Activated CD8-positive, alpha-beta memory T cell treated with anti-CD3 and anti-CD28 coated beads for 48 hours (primary cell): ENCODE data around the gene PRSS2.

Source experiments
- DNase-seq, 3 experiments: peaks; one replicate each; pipeline ENCODE4 v3.0.0-alpha.2; 2020; ENCODE audit warnings: low read depth in 2 of 3, low spot score in 2 of 3

The PRSS2 gene

GRCh38 chr7:142785841-142786250 lies 15.1 kb downstream of the PRSS2 start:
- DNase-seq = no peak

- DNase-seq = no peak
Observed at GRCh38 chr7:142787034-142787768, 16.4 kb downstream of the PRSS2 start.

GRCh38 chr7:142787783-142788182 lies 17.0 kb downstream of the PRSS2 start:
- no peak for DNase-seq

- no peak for DNase-seq
Observed at GRCh38 chr7:142788303-142789289, 17.8 kb downstream of the PRSS2 start.

- no peak for DNase-seq
Observed at GRCh38 chr7:142789441-142789840, 18.7 kb downstream of the PRSS2 start.

GRCh38 chr7:142790056-142790455 lies 19.3 kb downstream of the PRSS2 start:
- no peak for DNase-seq

GRCh38 chr7:142790555-142790954 lies 19.8 kb downstream of the PRSS2 start:
- no peak for DNase-seq

GRCh38 chr7:142791502-142791901 lies 20.7 kb downstream of the PRSS2 start:
- no peak for DNase-seq

- DNase-seq = no peak
Observed at GRCh38 chr7:142792129-142792528, 21.4 kb downstream of the PRSS2 start.

- no peak for DNase-seq
Observed at GRCh38 chr7:142792593-142792992, 21.8 kb downstream of the PRSS2 start.

GRCh38 chr7:142793156-142793555 lies 22.4 kb downstream of the PRSS2 start:
- no peak for DNase-seq

- no peak for DNase-seq
Observed at GRCh38 chr7:142795339-142795863, 24.6 kb downstream of the PRSS2 start.

GRCh38 chr7:142796001-142796500 lies 25.3 kb downstream of the PRSS2 start:
- DNase-seq = no peak

- no peak for DNase-seq
Observed at GRCh38 chr7:142796501-142797390, 26.0 kb downstream of the PRSS2 start.

GRCh38 chr7:142797391-142798377 lies 26.9 kb downstream of the PRSS2 start:
- DNase-seq = no peak

GRCh38 chr7:142798451-142799436 lies 28.0 kb downstream of the PRSS2 start:
- DNase-seq = no peak

GRCh38 chr7:142799437-142799835 lies 28.7 kb downstream of the PRSS2 start:
- DNase-seq = no peak

GRCh38 chr7:142800088-142800487 lies 29.3 kb downstream of the PRSS2 start:
- DNase-seq = no peak
